GM21717 (cell line): ENCODE measurements around the gene ZBTB4.

Experiments used
- ATAC-seq: cut with Tn5 transposase; IDR thresholded peaks from one replicate; pipeline ENCODE4 v1.9.1; 2021; ENCODE audit warnings: mild to moderate bottlenecking, moderate library complexity; ENCODE audit not compliant: unreplicated experiment

The ZBTB4 gene, protein sequence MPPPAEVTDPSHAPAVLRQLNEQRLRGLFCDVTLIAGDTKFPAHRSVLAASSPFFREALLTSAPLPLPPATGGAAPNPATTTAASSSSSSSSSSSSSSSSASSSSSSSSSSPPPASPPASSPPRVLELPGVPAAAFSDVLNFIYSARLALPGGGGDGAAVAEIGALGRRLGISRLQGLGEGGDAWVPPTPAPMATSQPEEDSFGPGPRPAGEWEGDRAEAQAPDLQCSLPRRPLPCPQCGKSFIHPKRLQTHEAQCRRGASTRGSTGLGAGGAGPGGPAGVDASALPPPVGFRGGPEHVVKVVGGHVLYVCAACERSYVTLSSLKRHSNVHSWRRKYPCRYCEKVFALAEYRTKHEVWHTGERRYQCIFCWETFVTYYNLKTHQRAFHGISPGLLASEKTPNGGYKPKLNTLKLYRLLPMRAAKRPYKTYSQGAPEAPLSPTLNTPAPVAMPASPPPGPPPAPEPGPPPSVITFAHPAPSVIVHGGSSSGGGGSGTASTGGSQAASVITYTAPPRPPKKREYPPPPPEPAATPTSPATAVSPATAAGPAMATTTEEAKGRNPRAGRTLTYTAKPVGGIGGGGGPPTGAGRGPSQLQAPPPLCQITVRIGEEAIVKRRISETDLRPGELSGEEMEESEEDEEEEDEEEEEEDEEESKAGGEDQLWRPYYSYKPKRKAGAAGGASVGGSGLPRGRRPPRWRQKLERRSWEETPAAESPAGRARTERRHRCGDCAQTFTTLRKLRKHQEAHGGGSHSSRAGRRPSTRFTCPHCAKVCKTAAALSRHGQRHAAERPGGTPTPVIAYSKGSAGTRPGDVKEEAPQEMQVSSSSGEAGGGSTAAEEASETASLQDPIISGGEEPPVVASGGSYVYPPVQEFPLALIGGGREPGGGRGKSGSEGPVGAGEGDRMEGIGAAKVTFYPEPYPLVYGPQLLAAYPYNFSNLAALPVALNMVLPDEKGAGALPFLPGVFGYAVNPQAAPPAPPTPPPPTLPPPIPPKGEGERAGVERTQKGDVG

GRCh38 chr17:7479213-7480088 is at the start of gene ZBTB4:
Gene ZBTB4 (minus strand): TSS chr17:7479631. CDS start chr17:7466801, 12,830 bp downstream.
- no peak for ATAC-seq

GRCh38 chr17:7528842-7529241 is 49.4 kb upstream of the ZBTB4 start:
- no peak for ATAC-seq

DNA sequence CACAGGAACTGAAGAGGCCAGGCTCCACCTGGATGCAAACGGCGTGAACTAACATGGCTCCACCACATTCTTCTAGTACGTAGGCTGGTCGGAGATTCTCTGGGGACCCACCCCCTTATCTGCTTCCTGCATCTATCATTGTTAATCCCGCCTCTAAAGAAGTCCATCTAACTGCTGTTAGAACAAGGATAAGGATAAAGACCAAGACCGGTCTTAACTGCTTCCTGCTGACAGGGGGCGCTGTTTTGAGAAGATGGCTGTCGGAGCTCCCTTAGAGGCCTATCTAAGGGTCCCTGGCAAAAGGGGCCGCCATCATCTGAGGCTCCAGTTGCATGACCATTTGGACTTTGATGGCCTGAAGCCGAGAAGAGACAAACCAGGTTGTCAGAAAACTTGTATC is 43.6 kb upstream of the ZBTB4 start:
- ATAC-seq: no peak

DNA sequence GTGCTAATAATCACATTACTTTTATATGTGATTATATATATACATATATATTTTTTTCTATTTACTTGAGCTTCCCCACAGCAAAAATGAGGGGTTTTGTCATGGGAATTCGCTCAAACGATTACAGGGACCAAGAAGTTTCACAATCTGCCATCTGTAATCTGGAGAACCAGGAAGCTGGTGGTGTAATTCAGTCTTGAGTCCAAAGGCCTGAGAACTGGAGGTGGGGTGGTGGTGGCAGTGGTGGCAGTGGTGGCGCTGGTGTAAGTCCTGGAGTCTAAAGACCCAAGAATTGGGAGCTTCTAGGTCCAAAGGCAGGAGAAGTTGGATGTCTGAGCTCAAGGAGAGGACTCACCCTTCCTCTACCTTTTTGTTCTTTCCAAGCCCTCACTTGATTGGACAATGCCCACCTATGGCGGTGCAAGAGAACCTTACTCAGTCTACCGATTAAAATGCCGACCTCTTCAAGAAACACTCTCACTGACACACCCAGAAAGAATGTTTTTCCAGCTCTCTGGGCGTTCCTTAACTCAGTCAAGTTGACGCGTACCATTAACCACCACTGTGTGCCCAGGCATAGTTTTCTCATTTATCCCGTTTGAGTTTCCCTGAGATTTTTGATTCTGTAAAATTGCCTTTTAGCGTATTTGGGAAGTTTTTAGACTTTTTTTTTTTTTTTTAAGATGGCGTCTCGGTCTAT is 36.6 kb upstream of the ZBTB4 start:
- no peak for ATAC-seq

DNA sequence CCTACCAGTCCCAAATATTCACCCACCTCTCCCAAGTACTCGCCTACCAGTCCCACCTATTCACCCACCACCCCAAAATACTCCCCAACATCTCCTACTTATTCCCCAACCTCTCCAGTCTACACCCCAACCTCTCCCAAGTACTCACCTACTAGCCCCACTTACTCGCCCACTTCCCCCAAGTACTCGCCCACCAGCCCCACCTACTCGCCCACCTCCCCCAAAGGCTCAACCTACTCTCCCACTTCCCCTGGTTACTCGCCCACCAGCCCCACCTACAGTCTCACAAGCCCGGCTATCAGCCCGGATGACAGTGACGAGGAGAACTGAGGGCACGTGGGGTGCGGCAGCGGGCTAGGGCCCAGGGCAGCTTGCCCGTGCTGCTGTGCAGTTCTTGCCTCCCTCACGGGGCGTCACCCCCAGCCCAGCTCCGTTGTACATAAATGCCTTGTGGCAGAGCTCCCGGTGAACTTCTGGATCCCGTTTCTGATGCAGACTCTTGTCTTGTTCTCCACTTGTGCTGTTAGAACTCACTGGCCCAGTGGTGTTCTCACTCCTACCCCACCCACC is 34.5 kb upstream of the ZBTB4 start:
- ATAC-seq: no peak

DNA sequence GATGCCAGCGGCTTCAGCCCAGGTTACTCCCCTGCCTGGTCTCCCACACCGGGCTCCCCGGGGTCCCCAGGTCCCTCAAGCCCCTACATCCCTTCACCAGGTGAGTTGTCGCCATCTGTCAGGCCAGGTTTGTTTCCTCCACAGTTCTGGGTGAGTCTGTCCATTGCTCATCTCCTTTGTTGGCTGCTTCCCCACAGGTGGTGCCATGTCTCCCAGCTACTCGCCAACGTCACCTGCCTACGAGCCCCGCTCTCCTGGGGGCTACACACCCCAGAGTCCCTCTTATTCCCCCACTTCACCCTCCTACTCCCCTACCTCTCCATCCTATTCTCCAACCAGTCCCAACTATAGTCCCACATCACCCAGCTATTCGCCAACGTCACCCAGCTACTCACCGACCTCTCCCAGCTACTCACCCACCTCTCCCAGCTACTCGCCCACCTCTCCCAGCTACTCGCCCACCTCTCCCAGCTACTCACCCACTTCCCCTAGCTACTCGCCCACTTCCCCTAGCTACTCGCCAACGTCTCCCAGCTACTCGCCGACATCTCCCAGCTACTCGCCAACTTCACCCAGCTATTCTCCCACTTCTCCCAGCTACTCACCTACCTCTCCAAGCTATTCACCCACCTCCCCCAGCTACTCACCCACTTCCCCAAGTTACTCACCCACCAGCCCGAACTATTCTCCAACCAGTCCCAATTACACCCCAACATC is 33.6 kb upstream of the ZBTB4 start:
- no peak for ATAC-seq

DNA sequence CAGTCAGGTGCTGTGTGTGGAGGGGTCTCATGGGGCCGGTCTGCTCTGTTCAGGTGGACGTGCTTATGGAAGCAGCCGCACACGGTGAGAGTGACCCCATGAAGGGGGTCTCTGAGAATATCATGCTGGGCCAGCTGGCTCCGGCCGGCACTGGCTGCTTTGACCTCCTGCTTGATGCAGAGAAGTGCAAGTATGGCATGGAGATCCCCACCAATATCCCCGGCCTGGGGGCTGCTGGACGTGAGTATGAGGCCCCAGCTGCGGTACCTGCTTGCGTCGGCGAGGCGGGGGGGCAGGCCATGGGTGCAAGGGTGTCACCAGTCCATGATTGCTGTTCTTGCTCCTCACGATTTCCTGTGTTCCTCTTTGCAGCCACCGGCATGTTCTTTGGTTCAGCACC is 32.7 kb upstream of the ZBTB4 start:
- no peak for ATAC-seq

- ATAC-seq: no peak
These were observed 31.7 kb upstream of the ZBTB4 start for GRCh38 chr17:7511108-7511507.

DNA sequence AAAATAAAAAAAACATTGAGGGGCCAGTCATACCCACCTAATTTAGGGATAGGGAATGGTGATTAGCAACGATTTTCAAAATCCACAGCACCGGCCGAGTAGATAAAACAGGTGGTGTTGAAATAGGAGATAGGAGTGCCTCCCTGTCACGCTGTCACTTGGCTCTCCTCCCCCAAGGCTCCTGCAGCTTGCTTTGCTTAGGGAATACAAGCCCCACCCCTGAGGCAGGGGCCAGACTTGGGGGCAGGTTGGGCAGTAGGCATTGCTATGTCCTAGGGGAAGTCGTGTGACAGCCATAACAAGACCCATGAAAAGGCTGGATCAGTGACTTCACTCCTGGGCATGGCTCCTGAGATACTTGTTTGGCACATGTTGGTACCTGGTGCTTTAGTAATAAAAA is 30.5 kb upstream of the ZBTB4 start:
- no peak for ATAC-seq

GRCh38 chr17:7508846-7509245 is 29.4 kb upstream of the ZBTB4 start:
- ATAC-seq: no peak

GRCh38 chr17:7508145-7508544 is 28.7 kb upstream of the ZBTB4 start:
- ATAC-seq: no peak

DNA sequence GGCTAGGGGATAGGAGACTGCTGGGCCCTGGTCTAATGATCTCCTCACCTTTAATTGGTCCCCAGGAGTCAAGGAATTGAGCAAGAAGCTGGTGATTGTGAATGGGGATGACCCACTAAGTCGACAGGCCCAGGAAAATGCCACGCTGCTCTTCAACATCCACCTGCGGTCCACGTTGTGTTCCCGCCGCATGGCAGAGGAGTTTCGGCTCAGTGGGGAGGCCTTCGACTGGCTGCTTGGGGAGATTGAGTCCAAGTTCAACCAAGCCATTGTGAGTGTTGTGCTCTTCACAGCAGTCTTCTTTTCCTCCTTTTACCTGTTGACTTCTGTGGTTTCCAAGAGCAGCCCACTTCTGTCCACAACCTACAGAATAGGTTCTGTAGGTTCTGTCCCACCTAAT is 24.1 kb upstream of the ZBTB4 start:
- no peak for ATAC-seq

DNA sequence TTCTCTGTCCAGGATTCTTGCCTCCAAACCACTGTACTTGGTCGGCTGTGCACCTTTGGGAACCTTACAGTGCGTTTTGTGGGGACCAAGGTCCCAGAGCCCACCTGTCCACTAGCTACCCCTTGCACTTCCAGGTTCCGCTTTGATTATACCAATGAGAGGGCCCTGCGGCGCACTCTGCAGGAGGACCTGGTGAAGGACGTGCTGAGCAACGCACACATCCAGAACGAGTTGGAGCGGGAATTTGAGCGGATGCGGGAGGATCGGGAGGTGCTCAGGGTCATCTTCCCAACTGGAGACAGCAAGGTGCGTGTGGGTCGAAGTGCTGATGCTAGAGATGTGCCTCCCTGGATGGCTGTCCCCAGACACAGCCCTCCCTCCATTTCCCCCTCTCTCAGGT is 23.6 kb upstream of the ZBTB4 start:
- ATAC-seq: no peak

- ATAC-seq: no peak
These were observed 22.9 kb upstream of the ZBTB4 start for GRCh38 chr17:7502171-7502847.

GRCh38 chr17:7501729-7502128 is 22.3 kb upstream of the ZBTB4 start:
- ATAC-seq: no peak

- ATAC-seq: no peak
These were observed 19.7 kb upstream of the ZBTB4 start for GRCh38 chr17:7499161-7499560.

- ATAC-seq: no peak
These were observed 18.2 kb upstream of the ZBTB4 start for GRCh38 chr17:7497636-7498035.

DNA sequence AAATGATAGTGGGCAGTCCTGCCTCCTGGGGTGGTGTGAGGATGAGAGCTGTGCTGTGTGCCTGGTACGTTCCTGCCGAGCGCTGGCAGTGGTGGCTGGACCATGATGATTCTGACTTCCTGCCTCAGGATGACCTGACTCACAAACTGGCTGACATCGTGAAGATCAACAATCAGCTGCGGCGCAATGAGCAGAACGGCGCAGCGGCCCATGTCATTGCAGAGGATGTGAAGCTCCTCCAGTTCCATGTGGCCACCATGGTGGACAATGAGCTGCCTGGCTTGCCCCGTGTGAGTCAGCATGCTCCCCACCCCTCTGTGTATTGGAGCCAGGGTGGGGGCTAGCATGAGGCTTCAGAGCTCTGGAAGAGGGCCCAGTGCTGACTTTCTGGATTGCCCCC is 17.8 kb upstream of the ZBTB4 start:
- ATAC-seq: no peak
